PC-9 (cell line): Measurements from ENCODE around the gene AP2B1.

Experiments
- EZH2 ChIP-seq: fragments of 200-600 bp; sonication (generic); IDR thresholded peaks from 2 replicates; pipeline ENCODE4 v1.8.0; 2017; ENCODE audit warnings: antibody characterized with exemption, low read depth
- TF ChIP-seq, protein P1 (sequence below): fragments of 200-600 bp; sonication (generic); conservative IDR thresholded peaks from 2 replicates; pipeline ENCODE4 v1.6.1; 2017; ENCODE audit warnings: mixed run types, antibody characterized with exemption, mild to moderate bottlenecking, moderate library complexity

- TF ChIP-seq, protein P1, sequence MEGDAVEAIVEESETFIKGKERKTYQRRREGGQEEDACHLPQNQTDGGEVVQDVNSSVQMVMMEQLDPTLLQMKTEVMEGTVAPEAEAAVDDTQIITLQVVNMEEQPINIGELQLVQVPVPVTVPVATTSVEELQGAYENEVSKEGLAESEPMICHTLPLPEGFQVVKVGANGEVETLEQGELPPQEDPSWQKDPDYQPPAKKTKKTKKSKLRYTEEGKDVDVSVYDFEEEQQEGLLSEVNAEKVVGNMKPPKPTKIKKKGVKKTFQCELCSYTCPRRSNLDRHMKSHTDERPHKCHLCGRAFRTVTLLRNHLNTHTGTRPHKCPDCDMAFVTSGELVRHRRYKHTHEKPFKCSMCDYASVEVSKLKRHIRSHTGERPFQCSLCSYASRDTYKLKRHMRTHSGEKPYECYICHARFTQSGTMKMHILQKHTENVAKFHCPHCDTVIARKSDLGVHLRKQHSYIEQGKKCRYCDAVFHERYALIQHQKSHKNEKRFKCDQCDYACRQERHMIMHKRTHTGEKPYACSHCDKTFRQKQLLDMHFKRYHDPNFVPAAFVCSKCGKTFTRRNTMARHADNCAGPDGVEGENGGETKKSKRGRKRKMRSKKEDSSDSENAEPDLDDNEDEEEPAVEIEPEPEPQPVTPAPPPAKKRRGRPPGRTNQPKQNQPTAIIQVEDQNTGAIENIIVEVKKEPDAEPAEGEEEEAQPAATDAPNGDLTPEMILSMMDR: no peak
- no peak for TF ChIP-seq EZH2
Measured at GRCh38 chr17:35641032-35641431, 53.9 kb downstream of the AP2B1 start.
